HepG2 (cell line): ENCODE data around the gene NBEAL2. TPM values are rescaled to one million over a fixed set of nuclear protein-coding genes. Genes with fewer than 3 reads are reported as not detected.

ENCODE experiments used
- CBX1 ChIP-seq: IDR thresholded peaks from one replicate; pipeline ENCODE4 v1.6.1; 2016; ENCODE audit warnings: antibody characterized with exemption, low read depth
- EED ChIP-seq: sonication (generic); formaldehyde crosslinking; IDR thresholded peaks from 2 replicates; pipeline ENCODE4 v1.5.0; 2020; ENCODE audit warnings: mild to moderate bottlenecking, missing genetic modification reagents
- ELF1 ChIP-seq: sonication (generic); formaldehyde crosslinking; IDR thresholded peaks from 2 replicates; pipeline ENCODE4 v1.4.0; 2020; ENCODE audit warnings: missing genetic modification reagents
- FOXA1 ChIP-seq, 2 experiments: fragments of 450-650 bp in 1 of 2; sonication (generic) in 1 of 2; formaldehyde crosslinking in 1 of 2; IDR thresholded peaks; 2 replicates each; pipeline versions ENCODE4 v1.4.0 to v1.6.1; 2016 to 2020; ENCODE audit warnings: missing genetic modification reagents in 1 of 2
- KMT2A ChIP-seq: sonication (generic); formaldehyde crosslinking; IDR thresholded peaks from 2 replicates; pipeline ENCODE4 v1.4.0; 2020; ENCODE audit warnings: missing genetic modification reagents
- LRRFIP1 ChIP-seq: sonication (generic); formaldehyde crosslinking; conservative IDR thresholded peaks from 2 replicates; pipeline ENCODE4 v1.4.0; 2020; ENCODE audit warnings: missing genetic modification reagents
- MED1 ChIP-seq: sonication (generic); formaldehyde crosslinking; IDR thresholded peaks from 2 replicates; pipeline ENCODE4 v1.4.0; 2020; ENCODE audit warnings: missing genetic modification reagents
- PPARG ChIP-seq: conservative IDR thresholded peaks from 2 replicates; pipeline ENCODE4 v1.6.1; 2016; ENCODE audit warnings: missing biosample characterization, missing genetic modification reagents
- SKIL ChIP-seq: sonication (generic); formaldehyde crosslinking; IDR thresholded peaks from 2 replicates; pipeline ENCODE4 v1.8.0; 2022; ENCODE audit warnings: missing genetic modification reagents, mild to moderate bottlenecking, moderate library complexity, borderline replicate concordance
- SMAD3 ChIP-seq: sonication (generic); formaldehyde crosslinking; IDR thresholded peaks from 2 replicates; pipeline ENCODE4 v1.4.0; 2020; ENCODE audit warnings: missing genetic modification reagents
- SOX13 ChIP-seq, 3 experiments: fragments of 450-650 bp in 1 of 3; sonication (generic) in 1 of 3; formaldehyde crosslinking in 1 of 3; IDR thresholded peaks in 2 of 3; conservative IDR thresholded peaks in 1 of 3; 2 replicates each; pipeline versions ENCODE4 v1.5.0 to v1.6.1; 2016 to 2020; ENCODE audit warnings: antibody characterized with exemption in 1 of 3, mild to moderate bottlenecking in 1 of 3, missing compliant biosample characterization in 1 of 3, missing genetic modification reagents in 1 of 3, moderate library complexity in 1 of 3
- TFAP4 ChIP-seq: sonication (generic); IDR thresholded peaks from 2 replicates; pipeline ENCODE4 v1.6.1; 2016; ENCODE audit warnings: low read depth, borderline replicate concordance
- ZFP1 ChIP-seq: IDR thresholded peaks from 2 replicates; pipeline ENCODE4 v1.6.1; 2016
- ZNF136 ChIP-seq: sonication (generic); formaldehyde crosslinking; IDR thresholded peaks from 2 replicates; pipeline ENCODE4 v1.8.1; 2022; ENCODE audit warnings: low read depth, mild to moderate bottlenecking, moderate library complexity, missing genetic modification reagents
- ZNF17 ChIP-seq: sonication (generic); formaldehyde crosslinking; IDR thresholded peaks from 2 replicates; pipeline ENCODE4 v1.5.0; 2020; ENCODE audit warnings: mild to moderate bottlenecking, missing genetic modification reagents
- ZNF20 ChIP-seq: sonication (generic); formaldehyde crosslinking; IDR thresholded peaks from 2 replicates; pipeline ENCODE4 v1.4.0; 2020; ENCODE audit warnings: mild to moderate bottlenecking, moderate library complexity, missing genetic modification reagents
- ZNF205 ChIP-seq: IDR thresholded peaks from 2 replicates; pipeline ENCODE4 v1.6.1; 2018; ENCODE audit warnings: missing biosample characterization, missing genetic modification reagents
- ZNF224 ChIP-seq: sonication (generic); formaldehyde crosslinking; IDR thresholded peaks from 2 replicates; pipeline ENCODE4 v1.5.0; 2020; ENCODE audit warnings: mild to moderate bottlenecking, missing genetic modification reagents
- ZNF281 ChIP-seq: sonication (generic); formaldehyde crosslinking; IDR thresholded peaks from 2 replicates; pipeline ENCODE4 v1.4.0; 2020; ENCODE audit warnings: missing genetic modification reagents, borderline replicate concordance
- ZNF83 ChIP-seq: sonication (generic); formaldehyde crosslinking; IDR thresholded peaks from 2 replicates; pipeline ENCODE4 v1.4.0; 2020; ENCODE audit warnings: missing genetic modification reagents, mild to moderate bottlenecking, borderline replicate concordance
- polyA plus RNA-seq, 8 experiments: library from polyadenylated mRNA; depleted of rRNA in 3 of 8; stranded (reverse) in 7 of 8; unstranded in 1 of 8; fragments of >200 nt; fragmentation: Illumina TruSeq in 4 of 8; extraction: Trizol in 4 of 8; gene quantifications; 2 replicates each; pipeline versions ENCODE4 v1.2.1 to v1.2.3, GENCODE V29; 2011 to 2016; ENCODE audit warnings: low read depth in 4 of 8, missing spikeins in 1 of 8, mixed read lengths in 1 of 8; ENCODE audit not compliant: insufficient read depth in 1 of 8
- total RNA-seq, 5 experiments: library from RNA; depleted of rRNA; stranded (reverse); fragments of >200 nt; fragmentation: Illumina TruSeq; extraction: Trizol; gene quantifications; 2 replicates each; pipeline ENCODE4 v1.2.3, GENCODE V29; 2016; ENCODE audit warnings: low read depth in 1 of 5

The NBEAL2 gene
- total and polyA plus RNA-seq, 2 of the 13 experiments (the other 11 are each of a cell fraction or from before 2014, with no cell fraction given) = 9.7 to 12.4 TPM

- TF ChIP-seq EED = no peak
- TF ChIP-seq SKIL (CRISPR knock-in tag) = peak; percentile 32; the same call in 1 of the 2 replicates
- no peak for TF ChIP-seq ELF1
- peak; percentile 47; the same call in 1 of the 2 replicates for TF ChIP-seq ZNF281 (CRISPR knock-in tag)
- TF ChIP-seq CBX1 = no peak
- TF ChIP-seq MED1 = 0 out of 2 replicates have a peak, but pooled peaks have one; percentile 26
- no peak for TF ChIP-seq ZNF83 (CRISPR knock-in tag)
- 0 out of 2 replicates have a peak, but pooled peaks have one; percentile 46 for TF ChIP-seq SMAD3 (CRISPR knock-in tag)
- TF ChIP-seq ZNF224 = no peak
- TF ChIP-seq ZNF136 (CRISPR knock-in tag) = 0 out of 2 replicates have a peak, but pooled peaks have one; percentile 42
- no peak for TF ChIP-seq LRRFIP1 (CRISPR knock-in tag)
- TF ChIP-seq PPARG = 0 out of 2 replicates have a peak, but pooled peaks have one; percentile 45
- TF ChIP-seq ZNF20 (CRISPR knock-in tag) = no peak
- TF ChIP-seq SOX13 (IDR thresholded peaks at IDR 0.05) = peak; percentile 98
- peak in 1 of 2 experiments; percentile 98; a peak in 2 of 4 replicates for TF ChIP-seq SOX13 (CRISPR knock-in tag; conservative IDR thresholded peaks at IDR 0.05 in 1 of 2, IDR thresholded peaks at IDR 0.05 in 1 of 2)
- 0 out of 2 replicates have a peak, but pooled peaks have one; percentile 24 for TF ChIP-seq ZNF205 (CRISPR knock-in tag)
- TF ChIP-seq FOXA1 (IDR thresholded peaks at IDR 0.05) = no peak
- TF ChIP-seq FOXA1 (CRISPR knock-in tag; IDR thresholded peaks at IDR 0.05) = no peak
- TF ChIP-seq ZNF17 (CRISPR knock-in tag) = no peak
- TF ChIP-seq TFAP4 = peak; percentile 61; the same call in 1 of the 2 replicates
- 0 out of 2 replicates have a peak, but pooled peaks have one; percentile 39 for TF ChIP-seq ZFP1 (CRISPR knock-in tag)
- 0 out of 2 replicates have a peak, but pooled peaks have one; percentile 24 for TF ChIP-seq KMT2A (CRISPR knock-in tag)
Observed at GRCh38 chr3:46943237-46944187, 36.0 kb upstream of the NBEAL2 start (continued).
